Measurements from ENCODE around the gene CRBN.

DNA sequence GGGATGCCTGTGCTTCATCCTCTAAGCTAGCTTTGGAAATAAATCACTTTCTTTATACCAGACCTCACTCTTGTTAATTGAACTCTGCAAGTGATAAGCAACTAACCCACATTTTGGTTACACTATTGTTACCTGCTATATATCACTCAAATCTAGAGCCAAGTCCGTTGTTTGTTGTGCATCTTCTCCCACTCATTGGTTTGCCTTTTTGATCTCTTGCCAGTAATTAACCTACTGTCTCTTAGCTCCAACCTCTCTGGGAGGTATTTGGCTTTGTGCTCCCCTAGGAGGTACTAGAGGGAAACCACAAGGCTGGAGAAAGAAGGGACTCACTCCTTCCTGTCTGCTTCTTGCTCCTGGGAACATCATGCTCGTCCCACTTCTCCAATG lies 12.8 kb upstream of the CRBN start:
- TF ChIP-seq, protein P1, sequence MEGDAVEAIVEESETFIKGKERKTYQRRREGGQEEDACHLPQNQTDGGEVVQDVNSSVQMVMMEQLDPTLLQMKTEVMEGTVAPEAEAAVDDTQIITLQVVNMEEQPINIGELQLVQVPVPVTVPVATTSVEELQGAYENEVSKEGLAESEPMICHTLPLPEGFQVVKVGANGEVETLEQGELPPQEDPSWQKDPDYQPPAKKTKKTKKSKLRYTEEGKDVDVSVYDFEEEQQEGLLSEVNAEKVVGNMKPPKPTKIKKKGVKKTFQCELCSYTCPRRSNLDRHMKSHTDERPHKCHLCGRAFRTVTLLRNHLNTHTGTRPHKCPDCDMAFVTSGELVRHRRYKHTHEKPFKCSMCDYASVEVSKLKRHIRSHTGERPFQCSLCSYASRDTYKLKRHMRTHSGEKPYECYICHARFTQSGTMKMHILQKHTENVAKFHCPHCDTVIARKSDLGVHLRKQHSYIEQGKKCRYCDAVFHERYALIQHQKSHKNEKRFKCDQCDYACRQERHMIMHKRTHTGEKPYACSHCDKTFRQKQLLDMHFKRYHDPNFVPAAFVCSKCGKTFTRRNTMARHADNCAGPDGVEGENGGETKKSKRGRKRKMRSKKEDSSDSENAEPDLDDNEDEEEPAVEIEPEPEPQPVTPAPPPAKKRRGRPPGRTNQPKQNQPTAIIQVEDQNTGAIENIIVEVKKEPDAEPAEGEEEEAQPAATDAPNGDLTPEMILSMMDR (conservative IDR thresholded peaks at IDR 0.05; ENCODE audit: low read length): no peak
- no peak for TF ChIP-seq EZH2phosphoT487 (IDR thresholded peaks at IDR 0.05; ENCODE audit: borderline replicate concordance)

All from Loucy (cell line).